Fibroblast of skin of scalp (primary cell): Measurements from ENCODE around the gene PDE4D.
A peak's percentile ranks its signal among the peaks of the same experiment; 100 is the strongest.
"Not testable (repeated sequence)": the region's sequence is repeated elsewhere in the genome, so short reads cannot be mapped to it uniquely, and the experiment has no call there.

ENCODE experiments used
- DNase-seq: peaks from one replicate; pipeline ENCODE4 v3.0.0-alpha.2; 2013

The PDE4D gene

DNA sequence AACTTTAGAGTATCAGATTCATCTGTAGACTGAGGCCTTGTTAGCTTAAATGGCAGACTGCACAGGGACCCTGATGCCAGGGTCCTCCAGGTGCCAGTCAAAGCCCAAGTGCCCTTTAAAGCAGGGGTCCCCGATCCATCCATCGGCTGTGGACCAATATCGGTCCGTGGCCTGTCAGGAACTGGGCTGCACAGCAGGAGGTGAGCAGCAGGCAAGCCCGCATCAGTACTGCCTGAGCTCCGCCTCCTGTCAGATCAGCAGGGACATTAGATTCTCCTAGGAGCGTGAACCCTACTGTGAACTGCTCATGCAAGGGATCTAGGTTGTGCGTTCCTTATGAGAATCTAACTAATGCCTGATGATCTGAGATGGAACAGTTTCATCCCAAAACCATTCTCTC lies 907.2 kb downstream of the PDE4D start:
- DNase-seq, result no peak

- no peak for DNase-seq
Measured at GRCh38 chr5:58985759-58986158, 907.8 kb downstream of the PDE4D start.

GRCh38 chr5:58985311-58985710 lies 908.2 kb downstream of the PDE4D start:
- DNase-seq, result no peak

DNA sequence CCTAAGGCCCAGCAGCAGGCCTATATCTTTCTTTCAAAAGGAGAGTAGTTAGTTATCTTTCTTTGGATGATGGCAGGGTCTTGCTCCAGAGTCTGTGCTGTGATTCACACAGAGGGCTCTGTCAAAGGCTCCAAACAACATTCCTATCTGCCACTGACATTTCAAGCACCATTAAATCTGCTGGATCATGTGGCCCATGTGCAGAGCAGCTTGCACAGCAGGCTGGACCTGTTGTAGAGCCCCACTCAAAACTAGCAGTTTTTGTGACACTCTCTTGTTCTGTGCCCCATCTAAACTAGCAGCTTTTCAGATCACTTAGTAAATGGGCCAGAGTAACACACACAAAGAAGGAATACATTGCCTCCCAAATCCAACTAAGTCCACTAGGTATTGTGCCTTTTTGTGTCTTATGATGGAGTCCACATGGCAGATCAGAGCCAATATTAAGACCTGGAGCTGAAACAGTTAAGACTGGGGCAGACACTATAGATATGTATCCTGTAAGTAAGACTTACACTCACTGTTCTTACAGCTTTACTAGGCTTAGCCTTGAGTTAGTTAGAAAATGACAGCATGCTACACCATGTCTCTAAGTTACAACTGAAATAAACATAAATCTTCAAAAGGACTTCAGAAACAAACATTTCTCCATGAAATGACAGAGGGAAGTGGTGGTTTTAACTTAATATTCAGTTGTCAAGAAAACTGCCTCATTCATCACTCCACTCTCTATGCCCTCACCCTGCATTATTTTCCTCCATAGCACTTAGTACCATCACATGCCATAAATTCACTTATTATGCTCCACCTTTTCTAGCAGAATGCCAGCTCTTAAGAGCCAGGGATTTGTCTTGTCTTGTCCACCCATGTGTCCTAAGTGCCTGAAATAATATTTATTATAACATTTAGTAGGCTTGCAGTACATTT lies 909.7 kb downstream of the PDE4D start:
- DNase-seq, result peak; percentile 12

- DNase-seq, result no peak
Measured at GRCh38 chr5:58980890-58981289, 912.6 kb downstream of the PDE4D start.

- no peak for DNase-seq
Measured at GRCh38 chr5:58979090-58979489, 914.4 kb downstream of the PDE4D start.

GRCh38 chr5:58974601-58975000 lies 918.9 kb downstream of the PDE4D start:
- no peak for DNase-seq

DNA sequence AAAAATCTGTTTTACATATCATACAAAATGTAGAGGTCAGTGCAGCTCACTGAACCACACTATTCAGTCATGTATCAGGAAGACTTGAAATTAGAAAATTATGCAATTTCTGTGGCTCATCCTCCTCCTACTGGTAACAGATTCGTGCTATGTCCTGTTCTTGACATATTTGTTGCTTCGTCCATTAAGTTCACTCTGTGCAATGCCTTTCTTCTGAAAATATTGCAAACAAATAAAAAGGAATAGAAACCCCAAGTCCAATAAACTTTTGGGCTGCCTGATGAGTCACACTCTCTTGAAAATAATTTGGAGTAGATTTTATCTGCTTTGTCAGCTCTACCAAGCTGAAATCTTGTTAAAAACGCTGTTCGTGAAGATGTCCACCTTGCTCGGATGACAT lies 919.4 kb downstream of the PDE4D start:
- no peak for DNase-seq

DNA sequence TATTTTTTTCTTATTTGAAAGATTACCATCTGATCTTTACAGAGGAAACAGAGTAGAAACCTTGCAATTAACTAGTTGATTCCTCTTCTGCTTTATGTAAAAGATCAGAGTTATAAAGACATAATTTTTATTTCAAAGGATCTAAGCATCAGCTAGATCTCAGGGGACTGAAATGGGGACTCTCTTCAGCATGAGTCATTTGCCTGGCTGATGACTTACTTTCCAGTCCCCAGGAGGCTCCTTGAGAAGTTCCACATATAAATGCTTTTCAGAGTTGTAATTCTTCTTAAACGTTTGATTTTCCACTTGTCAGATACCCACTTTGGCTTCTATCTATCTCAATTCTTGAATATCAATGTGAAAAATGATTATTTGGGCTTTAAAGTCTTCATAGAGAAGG lies 921.2 kb downstream of the PDE4D start:
- DNase-seq, result peak; percentile 72

GRCh38 chr5:58970766-58971165 lies 922.8 kb downstream of the PDE4D start:
- DNase-seq, result no peak

DNA sequence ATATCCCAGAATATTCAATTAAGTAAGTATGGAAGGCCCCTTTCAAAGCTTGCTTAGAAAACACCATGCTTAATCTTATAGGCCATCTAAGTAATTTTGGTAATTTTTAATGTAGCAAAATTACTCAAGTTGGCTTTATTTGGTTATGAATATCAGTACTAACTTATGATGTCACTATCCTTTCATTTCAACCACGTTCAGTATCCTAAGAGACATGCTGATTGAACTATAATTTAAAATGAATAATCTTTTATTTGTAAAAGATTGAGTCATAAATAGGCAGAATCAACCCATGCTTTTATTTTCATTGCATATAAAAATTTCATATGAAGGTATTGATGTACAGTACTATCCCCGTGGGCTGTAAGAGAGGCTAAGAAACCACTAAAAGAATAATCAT lies 923.7 kb downstream of the PDE4D start:
- no peak for DNase-seq

- DNase-seq, result no peak
Measured at GRCh38 chr5:58969253-58969652, 924.3 kb downstream of the PDE4D start.

DNA sequence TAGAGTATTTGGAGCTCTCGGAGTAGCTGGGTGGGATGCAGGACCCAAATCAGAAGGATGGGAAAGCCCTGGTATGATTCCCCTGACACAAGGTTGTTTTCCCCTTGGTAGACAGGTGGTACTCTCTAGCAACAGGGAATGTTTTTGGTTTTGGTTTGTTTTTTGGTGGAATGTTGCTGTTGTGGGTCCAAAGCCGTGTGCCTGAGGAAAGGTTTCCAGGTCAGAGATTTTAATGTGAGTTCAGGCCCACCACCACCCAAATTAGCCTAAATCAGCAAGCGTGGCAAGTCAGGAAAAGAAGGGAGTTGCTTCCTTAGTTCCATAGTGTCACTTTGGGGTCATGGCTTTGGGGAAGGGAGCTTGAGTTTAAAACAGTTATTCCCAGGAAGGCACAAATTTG lies 925.2 kb downstream of the PDE4D start:
- no peak for DNase-seq

DNA sequence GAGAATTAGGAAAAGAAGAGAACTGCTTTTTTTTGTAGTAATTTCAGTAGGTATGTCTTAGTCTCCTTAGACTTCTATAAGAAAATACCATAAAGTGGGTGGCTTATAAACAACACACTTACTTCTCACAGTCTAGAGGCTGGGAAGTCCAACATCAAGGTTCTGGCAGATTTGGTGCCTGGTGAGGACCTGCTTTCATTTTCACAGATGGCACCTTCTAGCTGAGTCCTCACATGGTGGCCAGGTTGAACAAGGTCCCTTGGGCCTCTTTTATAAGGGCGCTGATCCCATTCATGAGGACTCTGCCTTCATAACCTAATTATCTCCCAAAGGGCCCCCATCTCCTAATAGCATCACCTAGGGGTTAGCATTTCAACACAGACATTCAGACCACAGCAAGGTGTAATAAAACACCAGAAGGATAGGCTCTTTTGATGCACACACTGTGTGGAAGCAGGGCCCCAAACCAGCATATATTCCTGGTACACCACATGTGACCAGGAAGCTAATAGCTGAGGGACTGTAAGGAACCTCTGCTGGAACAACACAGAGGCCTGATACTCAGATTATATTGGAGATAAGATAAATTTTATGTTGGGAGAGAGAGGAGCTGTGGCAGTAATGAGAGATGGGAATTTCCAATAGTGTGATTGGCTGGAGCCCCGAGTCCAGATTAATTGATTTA lies 925.8 kb downstream of the PDE4D start:
- no peak for DNase-seq

DNA sequence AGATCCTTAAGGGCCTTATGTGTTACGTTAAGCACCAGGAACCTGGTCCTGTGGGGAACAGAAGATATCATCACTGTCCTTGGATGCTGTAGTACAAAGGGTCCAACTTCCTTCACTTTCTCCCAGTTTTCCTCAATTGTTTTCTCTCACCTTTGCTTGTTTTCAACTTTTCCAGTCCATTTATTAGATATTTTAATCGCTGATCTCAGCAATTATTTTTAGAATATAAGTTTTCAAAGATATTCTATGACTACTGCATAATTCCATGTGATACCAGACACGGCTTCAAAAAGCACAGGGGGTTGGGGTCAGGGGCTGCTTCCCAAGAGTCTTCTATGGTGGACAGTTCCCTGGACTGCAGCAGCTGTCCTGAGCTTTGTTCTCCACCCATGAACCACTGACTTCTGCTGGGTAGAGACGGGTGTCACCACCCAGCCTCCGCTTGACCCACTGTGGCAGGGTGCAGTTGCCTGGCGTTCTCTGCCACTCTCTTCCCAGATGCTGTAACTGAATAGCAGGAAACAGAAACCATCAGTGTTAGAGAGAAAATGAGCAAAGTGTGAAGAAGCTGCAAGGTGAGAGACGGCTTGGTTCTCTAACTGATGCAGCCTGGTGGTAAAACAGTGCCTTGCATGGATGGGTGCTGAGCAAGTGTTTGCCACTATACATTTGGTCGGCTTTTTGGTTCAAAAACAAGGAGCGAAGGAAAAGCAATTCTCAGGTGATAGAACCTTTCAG lies 927.7 kb downstream of the PDE4D start:
- no peak for DNase-seq

- DNase-seq, result no peak
Measured at GRCh38 chr5:58963821-58964220, 929.7 kb downstream of the PDE4D start.

- DNase-seq, result peak; percentile 33
Measured at GRCh38 chr5:58963361-58963760, 930.2 kb downstream of the PDE4D start.

GRCh38 chr5:58961631-58962280 lies 931.8 kb downstream of the PDE4D start:
- no peak for DNase-seq

- DNase-seq, result no peak
Measured at GRCh38 chr5:58958701-58959100, 934.8 kb downstream of the PDE4D start.

DNA sequence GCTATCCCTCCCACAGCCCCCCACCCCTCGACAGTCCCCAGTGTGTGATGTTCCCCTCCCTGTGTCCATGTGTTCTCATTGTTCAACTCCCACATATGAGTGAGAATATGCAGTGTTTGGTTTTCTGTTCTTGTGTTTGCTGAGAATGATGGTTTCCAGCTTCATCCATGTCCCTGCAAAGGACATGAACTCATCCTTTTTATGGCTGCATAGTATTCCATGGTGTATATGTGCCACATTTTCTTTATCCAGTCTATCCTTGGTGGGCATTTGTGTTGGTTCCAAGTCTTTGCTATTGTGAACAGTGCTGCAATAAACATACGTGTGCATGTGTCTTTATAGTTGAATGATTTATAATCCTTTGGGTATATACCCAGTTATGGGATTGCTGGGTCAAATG lies 940.3 kb downstream of the PDE4D start:
- not testable (repeated sequence) for DNase-seq

DNA sequence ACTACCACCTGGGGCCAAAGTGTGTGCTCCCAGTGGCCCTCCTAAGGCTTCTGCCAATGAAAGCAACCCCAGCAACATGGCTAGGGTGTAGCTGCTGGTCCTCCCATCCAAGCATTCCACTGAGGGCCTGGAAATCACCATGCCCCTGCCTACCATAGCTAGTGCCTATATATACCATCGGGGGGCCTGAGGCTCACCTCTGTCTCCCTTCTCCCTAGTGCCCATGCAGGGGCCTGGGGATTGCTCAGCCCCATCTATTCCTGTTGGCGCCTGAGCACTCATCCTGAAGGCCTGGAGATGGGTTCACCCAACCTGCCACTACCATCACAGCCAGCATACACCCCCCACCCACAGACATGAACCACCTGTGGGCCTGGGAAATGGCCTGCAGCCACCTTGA lies 943.3 kb downstream of the PDE4D start:
- no peak for DNase-seq

GRCh38 chr5:58946230-58946629 lies 947.3 kb downstream of the PDE4D start:
- DNase-seq, result no peak

GRCh38 chr5:58944221-58944620 lies 949.3 kb downstream of the PDE4D start:
- DNase-seq, result peak; percentile 69
